Activated CD8-positive, alpha-beta T cell treated with anti-CD3 and anti-CD28 coated beads for 36 hours (primary cell): ENCODE measurements around the gene UQCR10. TPM values are rescaled to one million over a fixed set of nuclear protein-coding genes. Genes with fewer than 3 reads are reported as not detected.
A peak's percentile ranks its signal among the peaks of the same experiment; 100 is the strongest.

Experiments used
- ATAC-seq: fragments of 200-7000 bp; cut with Tn5 transposase; one replicate; pipeline ENCODE4 v1.10.0; 2021; ENCODE audit warnings: mild to moderate bottlenecking, moderate library complexity
- CTCF ChIA-PET: fragments of 350-600 bp; sonication (Branson Sonifier 250); formaldehyde crosslinking; loops from one replicate; lab custom pipeline; 2021; ENCODE audit warnings: antibody characterized with exemption; lab: Charles Lee
- POLR2A ChIA-PET: fragments of 350-600 bp; sonication (Branson Sonifier 250); formaldehyde crosslinking; loops from one replicate; lab custom pipeline; 2021; ENCODE audit warnings: antibody characterized with exemption; lab: Charles Lee
- DNase-seq: peaks from one replicate; pipeline ENCODE4 v3.0.0-alpha.2; 2020
- H3K27ac Mint-ChIP-seq: one replicate; pipeline ENCODE4 v1.8.0; 2021; ENCODE audit warnings: mild to moderate bottlenecking, mixed read lengths
- H3K27me3 Mint-ChIP-seq: one replicate; pipeline ENCODE4 v1.8.0; 2021; ENCODE audit warnings: mixed read lengths
- H3K36me3 Mint-ChIP-seq: one replicate; pipeline ENCODE4 v1.8.0; 2021; ENCODE audit warnings: low read depth, mixed read lengths
- H3K4me1 Mint-ChIP-seq: one replicate; pipeline ENCODE4 v1.8.0; 2021; ENCODE audit warnings: low read depth, mixed read lengths
- H3K4me3 Mint-ChIP-seq: one replicate; pipeline ENCODE4 v1.8.0; 2021; ENCODE audit warnings: mild to moderate bottlenecking, moderate library complexity, mixed read lengths
- H3K9me3 Mint-ChIP-seq: one replicate; pipeline ENCODE4 v1.8.0; 2021; ENCODE audit warnings: mixed read lengths
- intact Hi-C: fragments of 100-400 bp; cut with micrococcal nuclease; formaldehyde crosslinking; loops from one replicate; pipeline ENCODE4 v1.10.0; 2022
- total RNA-seq, 2 experiments: library from RNA; stranded (reverse); gene quantifications; one replicate each; pipeline ENCODE4 v1.2.3, GENCODE V29; 2021
- TF ChIP-seq, protein P1 (sequence below): fragments of 200-600 bp; IDR thresholded peaks from one replicate; pipeline ENCODE4 v1.8.0; 2022; ENCODE audit warnings: antibody characterized with exemption, mild to moderate bottlenecking

UQCR10 gene
- 100 to 1,000 TPM in 1 of 2 experiments, 10 to 100 TPM in 1; 92.4 to 105 TPM for total RNA-seq

DNA sequence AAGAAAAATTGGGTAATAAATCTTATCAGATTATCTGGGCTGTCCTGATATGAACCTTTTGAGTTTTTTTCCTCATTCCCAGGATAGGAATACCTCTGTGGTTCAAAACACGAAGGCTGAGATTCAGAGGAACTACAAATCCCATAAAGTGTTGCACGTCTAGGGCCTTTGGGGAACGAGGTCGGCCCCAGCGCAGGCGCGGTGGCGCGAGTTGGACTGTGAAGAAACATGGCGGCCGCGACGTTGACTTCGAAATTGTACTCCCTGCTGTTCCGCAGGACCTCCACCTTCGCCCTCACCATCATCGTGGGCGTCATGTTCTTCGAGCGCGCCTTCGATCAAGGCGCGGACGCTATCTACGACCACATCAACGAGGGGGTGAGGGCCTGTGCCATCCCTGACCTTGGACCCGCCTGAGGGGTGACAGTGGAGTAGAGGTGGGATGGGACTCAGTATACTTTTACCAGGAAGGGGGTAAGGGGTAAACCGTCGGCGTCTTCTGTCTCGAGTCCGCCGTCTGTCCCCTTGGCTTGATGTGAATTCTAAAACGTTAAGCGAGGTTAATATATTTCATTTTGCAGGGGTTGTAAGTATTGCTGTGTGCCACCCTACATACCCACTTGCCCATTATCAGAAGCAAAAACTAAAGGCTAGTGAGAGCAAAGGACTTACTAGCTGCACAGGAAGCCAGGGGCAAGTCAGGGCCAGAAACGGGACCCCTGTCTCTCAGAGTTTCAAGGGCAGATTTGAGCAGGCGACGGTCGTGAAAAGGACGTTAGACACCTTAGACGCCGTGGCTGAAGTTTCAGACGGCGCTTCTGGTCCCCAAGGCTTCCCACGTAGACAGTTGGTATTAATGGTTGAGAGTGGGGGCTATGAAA is at the start of gene UQCR10:
TSS of gene UQCR10 (plus strand) at position 199 of the 881 bp plus-strand sequence. CDS start at position 229, 30 bp downstream.
- H3K36me3 Mint-ChIP-seq: peaks cover 34% of the 10 kb centered on the region
- H3K27ac Mint-ChIP-seq: peak within 1 kb of the TSS; percentile 97
- H3K27me3 Mint-ChIP-seq: no peaks in the 10 kb centered on the region
- intact Hi-C loops: no loop called here
- H3K4me1 Mint-ChIP-seq: peaks cover 30% of the 10 kb centered on the region
- ChIA-PET CTCF (interaction anchor here (0.6 to 1.5 kb wide), 5 partner anchors 41 to 319 kb away, joined by 3 to 5 read pairs (median 4); no protein-coding TSS in a partner anchor), POLR2A (interaction anchor here (1.3 kb wide), 1 partner anchor 70 kb away, joined by 4 read pairs; no protein-coding TSS in a partner anchor)
- peak; percentile 87 for ATAC-seq
- no peaks in the 10 kb centered on the region for H3K9me3 Mint-ChIP-seq
- TF ChIP-seq, protein P1, sequence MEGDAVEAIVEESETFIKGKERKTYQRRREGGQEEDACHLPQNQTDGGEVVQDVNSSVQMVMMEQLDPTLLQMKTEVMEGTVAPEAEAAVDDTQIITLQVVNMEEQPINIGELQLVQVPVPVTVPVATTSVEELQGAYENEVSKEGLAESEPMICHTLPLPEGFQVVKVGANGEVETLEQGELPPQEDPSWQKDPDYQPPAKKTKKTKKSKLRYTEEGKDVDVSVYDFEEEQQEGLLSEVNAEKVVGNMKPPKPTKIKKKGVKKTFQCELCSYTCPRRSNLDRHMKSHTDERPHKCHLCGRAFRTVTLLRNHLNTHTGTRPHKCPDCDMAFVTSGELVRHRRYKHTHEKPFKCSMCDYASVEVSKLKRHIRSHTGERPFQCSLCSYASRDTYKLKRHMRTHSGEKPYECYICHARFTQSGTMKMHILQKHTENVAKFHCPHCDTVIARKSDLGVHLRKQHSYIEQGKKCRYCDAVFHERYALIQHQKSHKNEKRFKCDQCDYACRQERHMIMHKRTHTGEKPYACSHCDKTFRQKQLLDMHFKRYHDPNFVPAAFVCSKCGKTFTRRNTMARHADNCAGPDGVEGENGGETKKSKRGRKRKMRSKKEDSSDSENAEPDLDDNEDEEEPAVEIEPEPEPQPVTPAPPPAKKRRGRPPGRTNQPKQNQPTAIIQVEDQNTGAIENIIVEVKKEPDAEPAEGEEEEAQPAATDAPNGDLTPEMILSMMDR: no peak
- DNase-seq: peak; percentile 96
- peak within 1 kb of the TSS; percentile 99 for H3K4me3 Mint-ChIP-seq

DNA sequence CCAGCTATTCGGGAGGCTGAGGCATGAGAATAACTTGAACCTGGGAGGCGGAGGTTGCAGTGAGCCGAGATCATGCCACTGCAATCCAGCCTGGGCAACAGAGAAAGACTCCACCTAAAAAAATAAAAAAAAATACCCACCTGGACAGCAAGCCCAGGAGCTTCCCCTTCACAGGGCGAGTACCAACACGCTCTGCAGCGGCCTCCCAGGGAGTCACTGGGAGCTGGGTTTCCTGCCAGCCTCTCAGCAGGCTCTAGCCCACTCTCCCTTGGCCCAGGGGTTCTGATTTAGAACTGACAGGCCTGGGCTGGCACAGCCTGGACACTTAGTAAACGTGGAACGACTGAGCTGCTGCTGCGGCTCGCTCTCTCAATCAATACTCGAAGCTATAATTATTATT is 49.4 kb upstream of the UQCR10 start:
- Mint-ChIP-seq H3K27ac (no peak overlapping the region), H3K9me3 (no peaks in the 10 kb centered on the region), H3K4me3 (no peak overlapping the region), H3K4me1 (peaks cover 3% of the 10 kb centered on the region), H3K27me3 (peaks cover 39% of the 10 kb centered on the region), H3K36me3 (no peaks in the 10 kb centered on the region)
- POLR2A ChIA-PET: no interaction called here
- DNase-seq: no peak
- TF ChIP-seq, protein P1: no peak
- CTCF ChIA-PET: no interaction called here
- no peak for ATAC-seq
- intact Hi-C loops: no loop called here

DNA sequence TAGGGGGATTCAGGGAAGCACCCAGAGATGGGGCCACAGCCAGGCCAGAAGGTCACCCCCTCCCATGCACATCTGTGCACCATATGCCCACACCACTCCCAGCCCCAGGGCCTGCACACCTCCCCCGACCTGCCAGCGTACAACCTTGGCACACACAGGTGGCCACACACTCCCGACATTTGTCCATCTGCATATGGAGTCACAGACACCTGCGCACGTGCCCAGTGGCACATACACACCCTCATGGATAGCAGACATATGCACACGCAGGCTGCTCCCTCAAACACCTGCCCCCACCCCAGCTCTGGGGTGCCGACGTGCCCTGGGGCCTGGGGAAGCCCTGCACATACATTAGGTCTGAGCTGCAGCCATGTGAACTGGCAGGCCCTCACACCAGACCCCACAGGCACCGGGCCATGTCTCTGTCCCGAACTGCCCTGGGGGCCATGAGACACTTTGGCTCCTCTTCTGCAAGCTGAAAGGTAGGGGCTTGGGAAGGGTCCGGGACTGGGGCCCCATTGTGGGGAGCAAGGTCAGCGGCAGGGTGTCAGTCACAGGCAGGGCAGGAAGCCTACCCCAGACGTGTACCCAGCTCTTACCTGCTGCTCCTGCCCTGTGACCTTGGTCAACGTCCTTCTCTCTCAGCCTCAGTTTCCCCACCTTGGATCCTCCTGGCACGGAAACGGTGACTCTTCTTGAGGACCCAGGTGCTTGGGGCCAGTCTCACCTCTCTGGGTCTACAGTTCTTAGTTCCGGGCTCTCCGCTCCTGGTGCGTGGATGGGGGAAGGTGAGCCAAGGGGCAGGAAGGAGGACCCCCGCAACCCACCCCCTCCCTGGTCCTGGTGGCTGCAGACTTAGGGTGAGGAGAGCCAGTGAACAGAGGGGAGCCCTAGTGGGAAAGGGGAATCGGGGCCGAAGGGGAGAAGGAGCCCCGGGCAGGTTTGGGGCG is 47.9 kb upstream of the UQCR10 start:
- intact Hi-C loops: no loop called here
- Mint-ChIP-seq H3K27me3 (peaks cover 41% of the 10 kb centered on the region), H3K4me3 (peak overlapping the region; percentile 3), H3K4me1 (peaks cover 3% of the 10 kb centered on the region), H3K9me3 (no peaks in the 10 kb centered on the region), H3K27ac (no peak overlapping the region), H3K36me3 (no peaks in the 10 kb centered on the region)
- DNase-seq (no peak), ATAC-seq (no peak)
- ChIA-PET CTCF (interaction anchor here (0.7 kb wide), 1 partner anchor 286 kb away, joined by 3 read pairs; no protein-coding TSS in a partner anchor), POLR2A (interaction anchor here (0.9 kb wide), 1 partner anchor 314 kb away, joined by 3 read pairs; no protein-coding TSS in a partner anchor)
- TF ChIP-seq, protein P1: no peak

DNA sequence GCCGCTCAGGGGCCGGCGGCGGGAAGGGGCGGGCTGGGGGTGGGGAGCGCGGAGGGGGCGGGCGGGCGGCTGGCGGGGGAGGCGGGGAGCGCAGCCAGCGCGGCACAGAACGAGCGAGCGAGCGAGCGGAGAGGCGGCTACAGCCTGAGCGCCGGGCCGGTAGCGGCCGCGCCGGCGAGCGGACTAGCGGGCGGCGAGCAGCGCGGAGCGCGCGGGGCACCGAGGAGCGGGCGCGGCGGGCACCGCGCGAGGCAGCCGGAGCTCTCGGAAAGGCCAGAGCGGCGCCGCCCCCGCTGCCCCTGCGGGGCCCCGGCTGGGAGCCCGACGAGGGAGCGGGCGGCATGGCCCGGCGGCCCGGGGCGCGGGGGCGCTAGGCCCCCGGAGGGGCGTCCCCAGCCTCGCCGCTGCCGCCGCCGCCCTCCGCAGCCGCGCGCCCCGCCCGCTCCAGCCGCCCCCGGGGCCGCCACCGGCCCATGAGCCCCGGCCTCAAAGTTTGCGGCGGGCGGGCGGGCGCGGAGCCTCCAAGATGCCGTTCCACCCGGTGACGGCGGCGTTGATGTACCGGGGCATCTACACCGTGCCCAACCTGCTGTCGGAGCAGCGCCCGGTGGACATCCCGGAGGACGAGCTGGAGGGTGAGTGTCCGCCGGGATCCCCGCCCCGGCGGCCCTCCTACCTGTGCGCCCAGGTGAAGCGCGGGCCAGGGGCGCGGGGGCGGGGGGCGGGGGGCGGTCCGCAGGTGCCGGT is 47.1 kb upstream of the UQCR10 start, which contains the start of gene CABP7:
TSS of gene CABP7 (plus strand) at position 105 of the 747 bp plus-strand sequence. CDS start at position 527, 422 bp downstream.
- H3K4me1 Mint-ChIP-seq: peaks cover 3% of the 10 kb centered on the region
- CTCF ChIA-PET: no interaction called here
- peak within 1 kb of the TSS; percentile 3 for H3K4me3 Mint-ChIP-seq
- DNase-seq (no peak), ATAC-seq (peak; percentile 14)
- peaks cover 40% of the 10 kb centered on the region for H3K27me3 Mint-ChIP-seq
- no peaks in the 10 kb centered on the region for H3K36me3 Mint-ChIP-seq
- TF ChIP-seq, protein P1: no peak
- H3K27ac Mint-ChIP-seq: no peak within 1 kb of the TSS
- intact Hi-C loops: no loop called here
- POLR2A ChIA-PET: interaction anchor here (0.9 kb wide), 1 partner anchor 313 kb away, joined by 3 read pairs; no protein-coding TSS in a partner anchor
- no peaks in the 10 kb centered on the region for H3K9me3 Mint-ChIP-seq
